ENCODE measurements around the gene THBS3. TPM values are rescaled to one million over a fixed set of nuclear protein-coding genes. Genes with fewer than 3 reads are reported as not detected.
A peak's percentile ranks its signal among the peaks of the same experiment; 100 is the strongest.

The THBS3 gene
- total and polyA plus RNA-seq, 9 of the 15 experiments (the other 6 are each of a cell fraction or from before 2014, with no cell fraction given): 0.59 to 8.3 (median 3.2) TPM

GRCh38 chr1:155226910-155227260 is 19.2 kb upstream of the THBS3 start (continued):
- TF ChIP-seq SMARCA4 (IDR thresholded peaks at IDR 0.05) (peak; percentile 8; the same call in 1 of the 2 replicates), ZNF830 (CRISPR knock-in tag; IDR thresholded peaks at IDR 0.05) (no peak), ZKSCAN3 (CRISPR knock-in tag; IDR thresholded peaks at IDR 0.05) (no peak), NFATC3 (IDR thresholded peaks at IDR 0.05) (no peak), ZNF586 (CRISPR knock-in tag; conservative IDR thresholded peaks at IDR 0.05) (no peak), ZHX1 (conservative IDR thresholded peaks at IDR 0.05; ENCODE audit: low read length) (no peak), ZNF316 (IDR thresholded peaks at IDR 0.05) (0 out of 2 replicates have a peak, but pooled peaks have one; percentile 29), ZNF212 (CRISPR knock-in tag; IDR thresholded peaks at IDR 0.05) (no peak), CHD7 (IDR thresholded peaks at IDR 0.05; ENCODE audit: low read depth, low read length) (no peak), HSF4 (CRISPR knock-in tag; IDR thresholded peaks at IDR 0.05; ENCODE audit: borderline replicate concordance) (no peak), ZNF75A (CRISPR knock-in tag; IDR thresholded peaks at IDR 0.05) (no peak)
